GM18526 (cell line): ENCODE results near the gene ZC3H10.

Experiments
- POLR2A ChIP-seq: IDR thresholded peaks from 3 replicates; pipeline ENCODE4 v1.6.1; 2011; ENCODE audit not compliant: insufficient read length; ENCODE audit errors: extremely low read depth

The ZC3H10 gene

GRCh38 chr12:56116267-56117081 lies 1.6 kb upstream of the ZC3H10 start, which contains the start of gene RPL41:
Gene RPL41 (plus strand): TSS chr12:56116633.
- peak; percentile 99 for TF ChIP-seq POLR2A

GRCh38 chr12:56118688-56119357 lies 757 bp downstream of the ZC3H10 start:
- no peak for TF ChIP-seq POLR2A

DNA sequence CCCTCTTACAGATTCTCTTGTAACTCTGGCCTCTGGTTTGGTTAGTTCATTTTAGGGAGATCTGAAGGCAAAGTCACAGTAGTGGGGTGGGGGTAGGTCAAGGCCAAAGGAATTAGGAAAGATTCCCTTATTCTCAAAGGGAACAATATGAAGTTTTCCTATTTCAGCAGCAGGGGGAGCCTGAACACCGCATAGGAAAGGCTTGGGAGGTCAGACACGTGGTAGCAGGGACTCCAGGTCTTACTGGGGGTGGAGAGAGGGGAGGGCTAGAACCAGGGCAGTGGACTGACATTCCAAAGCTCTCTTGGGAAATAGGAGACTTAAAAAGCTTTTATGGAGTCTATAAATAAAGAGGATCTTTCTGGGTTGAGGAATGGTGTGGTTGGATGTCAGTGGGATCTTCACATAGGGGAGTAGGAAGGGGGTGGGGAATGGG lies 1.3 kb downstream of the ZC3H10 start:
- no peak for TF ChIP-seq POLR2A

DNA sequence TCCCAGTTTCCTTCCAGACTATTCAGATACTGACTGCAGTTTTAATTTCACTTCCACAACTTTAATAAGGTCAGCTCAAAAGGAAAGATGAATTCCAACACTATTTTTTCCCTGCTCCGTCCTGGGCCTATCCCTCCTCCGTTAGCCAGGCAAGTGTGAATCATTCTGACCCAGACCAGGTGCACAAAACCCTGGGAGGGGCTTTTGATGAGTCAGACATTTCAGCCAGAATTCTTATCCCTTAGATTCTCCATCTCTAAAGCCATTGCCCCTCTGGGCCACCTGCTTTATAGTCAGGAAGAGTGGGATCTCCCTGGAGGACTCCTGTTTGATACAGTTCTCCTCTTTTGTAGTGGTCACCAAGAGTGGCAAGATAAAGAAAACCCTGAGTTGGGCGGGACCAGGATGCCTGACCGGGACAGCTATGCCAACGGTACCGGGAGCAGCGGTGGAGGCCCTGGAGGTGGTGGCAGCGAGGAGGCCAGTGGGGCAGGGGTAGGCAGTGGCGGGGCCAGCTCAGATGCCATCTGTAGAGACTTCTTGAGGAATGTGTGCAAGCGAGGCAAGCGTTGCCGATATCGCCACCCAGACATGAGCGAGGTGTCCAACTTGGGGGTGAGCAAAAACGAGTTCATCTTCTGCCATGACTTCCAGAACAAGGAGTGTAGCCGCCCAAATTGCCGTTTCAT lies 2.2 kb downstream of the ZC3H10 start:
- TF ChIP-seq POLR2A = no peak

DNA sequence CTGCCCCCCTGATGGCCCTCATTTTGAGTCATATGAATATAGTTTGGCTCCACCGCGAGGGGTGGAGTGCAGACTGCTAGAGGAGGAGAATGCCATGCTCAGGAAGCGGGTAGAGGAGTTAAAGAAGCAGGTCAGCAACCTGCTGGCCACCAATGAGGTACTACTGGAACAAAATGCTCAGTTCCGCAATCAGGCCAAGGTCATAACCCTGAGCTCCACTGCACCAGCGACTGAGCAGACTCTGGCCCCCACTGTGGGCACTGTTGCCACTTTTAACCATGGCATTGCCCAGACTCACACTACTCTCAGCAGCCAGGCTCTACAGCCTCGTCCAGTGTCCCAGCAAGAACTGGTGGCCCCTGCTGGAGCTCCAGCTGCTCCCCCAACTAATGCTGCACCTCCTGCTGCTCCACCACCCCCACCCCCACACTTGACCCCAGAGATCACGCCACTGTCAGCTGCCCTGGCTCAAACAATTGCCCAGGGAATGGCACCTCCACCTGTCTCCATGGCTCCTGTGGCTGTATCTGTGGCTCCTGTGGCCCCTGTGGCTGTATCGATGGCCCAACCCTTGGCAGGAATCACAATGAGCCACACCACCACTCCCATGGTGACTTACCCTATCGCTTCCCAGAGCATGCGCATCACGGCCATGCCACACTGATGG lies 3.3 kb downstream of the ZC3H10 start:
- TF ChIP-seq POLR2A = no peak

DNA sequence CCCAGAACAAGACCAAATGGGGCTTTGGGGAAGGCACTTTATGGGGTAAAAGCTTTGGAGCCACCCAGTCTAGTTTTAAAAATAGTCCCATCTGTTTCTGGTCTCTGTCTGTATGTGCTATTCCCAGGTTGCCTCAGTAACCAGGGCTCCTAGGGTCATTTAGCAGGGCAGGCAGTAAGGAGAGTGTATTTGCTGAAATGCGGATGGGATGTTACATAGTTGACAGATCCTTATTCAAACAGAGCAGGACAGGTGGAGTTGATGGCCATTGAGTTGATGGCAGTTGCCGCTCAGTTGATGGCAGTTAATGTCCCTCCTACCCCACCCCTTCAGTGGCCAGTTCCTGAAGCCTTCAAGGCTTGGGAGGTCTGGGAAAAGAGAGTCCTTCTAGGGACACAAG lies 4.6 kb downstream of the ZC3H10 start:
- TF ChIP-seq POLR2A = no peak

DNA sequence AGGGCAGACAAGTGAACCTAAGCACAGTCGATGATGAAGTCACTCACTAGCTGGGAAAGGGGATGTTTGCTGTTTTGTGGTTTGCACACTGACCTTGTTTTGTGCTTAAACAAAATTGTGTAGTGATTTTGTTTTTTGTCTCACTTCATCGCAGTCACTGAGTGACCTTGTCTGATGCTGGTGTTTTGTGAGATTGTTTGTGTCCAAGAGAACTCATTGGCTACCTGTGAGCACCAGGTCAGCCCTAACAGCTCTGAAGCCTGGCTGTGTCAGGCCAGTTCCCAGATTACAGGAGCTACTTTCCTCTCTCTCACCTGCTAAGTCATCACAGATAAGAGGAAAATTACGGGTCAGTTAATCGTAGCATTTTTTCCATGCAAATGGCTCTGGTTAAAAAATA lies 6.1 kb downstream of the ZC3H10 start:
- TF ChIP-seq POLR2A = no peak

GRCh38 chr12:56126732-56127239 lies 8.7 kb downstream of the ZC3H10 start:
- TF ChIP-seq POLR2A = no peak

- no peak for TF ChIP-seq POLR2A
Measured at GRCh38 chr12:56127485-56127887, 9.4 kb downstream of the ZC3H10 start.

DNA sequence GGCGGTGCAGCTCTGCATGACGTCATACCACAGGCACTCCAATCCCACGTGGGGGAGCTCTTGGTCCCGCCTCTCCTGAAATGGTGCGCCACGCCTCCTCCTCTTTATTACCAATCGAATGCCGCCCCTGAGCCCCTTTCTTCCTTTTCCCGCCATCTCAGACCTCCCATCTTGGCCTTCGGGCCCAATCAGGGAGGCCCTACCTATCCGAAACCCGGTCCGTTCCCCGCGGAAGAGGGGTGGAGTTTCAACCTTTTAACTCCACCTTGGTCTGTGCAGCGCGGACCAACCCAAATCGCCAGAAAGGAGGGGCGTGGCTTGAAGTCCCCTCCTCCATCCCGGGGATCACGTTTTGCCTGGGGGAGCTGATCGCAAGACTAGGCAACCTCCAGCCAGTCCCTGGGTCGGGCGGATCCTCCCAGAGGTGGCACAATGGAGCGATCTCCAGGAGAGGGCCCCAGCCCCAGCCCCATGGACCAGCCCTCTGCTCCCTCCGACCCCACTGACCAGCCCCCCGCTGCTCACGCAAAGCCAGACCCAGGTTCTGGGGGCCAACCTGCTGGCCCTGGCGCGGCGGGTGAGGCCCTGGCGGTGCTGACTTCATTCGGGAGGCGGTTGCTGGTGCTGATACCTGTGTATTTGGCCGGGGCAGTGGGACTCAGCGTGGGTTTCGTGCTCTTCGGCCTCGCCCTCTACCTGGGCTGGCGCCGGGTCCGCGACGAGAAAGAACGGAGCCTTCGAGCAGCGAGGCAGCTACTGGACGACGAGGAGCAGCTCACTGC lies 10.0 kb downstream of the ZC3H10 start, which contains the start of gene ESYT1:
ESYT1 (plus strand) TSS at position 380 of the 782 bp plus-strand sequence; CDS start at position 433, 53 bp downstream.
- peak; percentile 78 for TF ChIP-seq POLR2A

DNA sequence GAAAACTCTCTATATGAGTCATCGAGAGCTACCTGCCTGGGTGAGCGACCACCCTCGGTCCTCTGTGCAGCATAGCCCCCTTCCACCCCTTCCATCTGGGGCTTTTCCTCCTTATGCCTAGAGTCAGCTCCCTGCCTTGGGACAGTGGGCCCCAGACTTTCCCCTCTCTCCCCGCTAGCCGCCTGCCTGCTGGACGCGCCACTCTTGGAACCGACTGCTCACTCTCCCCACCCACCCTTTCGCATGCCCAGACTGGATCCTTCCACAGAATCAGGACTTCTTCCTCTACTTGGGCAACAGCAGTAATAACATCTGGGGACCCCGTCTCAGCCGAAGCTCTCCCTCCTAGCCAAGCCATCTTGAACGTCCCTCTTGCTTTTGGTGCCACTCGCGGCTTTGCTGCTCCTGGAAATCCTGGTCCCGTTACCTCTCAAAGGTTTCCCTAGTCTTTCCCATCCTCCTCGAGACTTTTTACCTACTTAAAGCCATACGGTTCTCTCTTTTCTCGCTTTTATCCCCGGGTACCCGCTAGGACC lies 10.7 kb downstream of the ZC3H10 start:
- TF ChIP-seq POLR2A = no peak

- no peak for TF ChIP-seq POLR2A
Measured at GRCh38 chr12:56129206-56129941, 11.3 kb downstream of the ZC3H10 start.

GRCh38 chr12:56129942-56130495 lies 12.0 kb downstream of the ZC3H10 start:
- TF ChIP-seq POLR2A = no peak
